Measurements from ENCODE around the gene VSTM1. TPM values are rescaled to one million over a fixed set of nuclear protein-coding genes. Genes with fewer than 3 reads are reported as not detected.

VSTM1 gene
- total and polyA plus RNA-seq, 9 donors, result 0.19 to 0.53 (median 0.25) TPM; not detected in 3

DNA sequence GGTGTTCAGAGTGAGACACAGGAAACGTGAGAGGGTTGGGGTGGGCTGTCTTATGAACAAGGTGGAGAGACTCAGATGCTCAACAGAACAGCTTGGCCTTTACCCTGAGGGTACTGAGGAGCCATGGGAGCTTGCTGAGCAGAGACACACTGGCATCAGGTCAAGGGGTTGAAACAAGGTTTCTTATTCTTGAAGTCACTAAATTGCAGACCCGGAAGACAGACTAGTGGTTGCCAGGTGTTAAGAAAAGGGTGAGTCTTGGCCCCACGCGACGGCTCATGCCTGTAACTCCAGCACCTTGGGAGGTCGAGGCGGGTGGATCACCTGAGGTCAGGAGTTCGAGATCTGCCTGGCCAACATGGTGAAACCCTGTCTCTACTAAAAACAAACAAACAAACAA is 49.8 kb downstream of the VSTM1 start:
- no peak overlapping the region for H3K27ac ChIP-seq (ENCODE audit: low read length)
- H3K36me3 ChIP-seq (ENCODE audit: control insufficient read depth, insufficient read depth, low read length), result no peaks in the 10 kb centered on the region
- no peak overlapping the region for H3K4me3 ChIP-seq (ENCODE audit: low read length)
- WGBS (ENCODE audit: insufficient coverage), result 54% methylated on average over 3 of the region's 8 CpGs
- peaks cover 9% of the 10 kb centered on the region for H3K27me3 ChIP-seq (ENCODE audit: control insufficient read depth, insufficient read depth, low read length)
- no peaks in the 10 kb centered on the region for H3K4me1 ChIP-seq (ENCODE audit: control insufficient read depth, insufficient read depth, low read length)
- no peak for DNase-seq
- no peaks in the 10 kb centered on the region for H3K9me3 ChIP-seq (replicated peaks; ENCODE audit: control insufficient read depth, low read depth, low read length)

DNA sequence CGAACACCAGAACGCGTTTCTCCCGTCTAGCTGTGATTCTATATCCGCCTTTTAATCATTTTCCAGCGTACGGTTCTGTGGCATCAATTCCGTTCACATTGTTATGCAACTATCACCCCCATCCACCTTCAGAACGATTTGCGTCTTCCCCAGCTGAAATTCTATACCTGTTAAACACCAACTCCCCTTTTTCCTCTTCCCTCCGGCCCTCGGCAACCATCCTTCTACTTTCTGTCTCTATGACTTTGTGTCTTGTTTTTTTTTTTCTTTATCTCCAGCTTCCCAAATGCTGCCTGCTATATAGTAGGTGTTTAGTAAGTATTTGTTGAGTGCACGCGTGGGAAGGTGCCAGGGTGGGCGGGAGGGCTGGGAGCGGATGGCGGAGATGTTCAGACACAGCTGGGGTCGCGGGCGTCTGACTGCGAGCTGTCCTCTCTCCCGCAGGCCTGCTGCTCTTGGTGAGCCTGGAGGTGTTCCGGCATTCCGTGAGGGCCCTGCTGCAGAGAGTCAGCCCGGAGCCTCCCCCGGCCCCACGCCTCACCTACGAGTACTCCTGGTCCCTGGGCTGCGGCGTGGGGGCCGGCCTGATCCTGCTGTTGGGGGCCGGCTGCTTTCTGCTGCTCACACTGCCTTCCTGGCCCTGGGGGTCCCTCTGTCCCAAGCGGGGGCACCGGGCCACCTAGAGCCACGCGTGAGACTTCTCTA is 52.0 kb downstream of the VSTM1 start:
- H3K9me3 ChIP-seq (replicated peaks; ENCODE audit: control insufficient read depth, low read depth, low read length), result no peaks in the 10 kb centered on the region
- no peaks in the 10 kb centered on the region for H3K4me1 ChIP-seq (ENCODE audit: control insufficient read depth, insufficient read depth, low read length)
- DNase-seq, result no peak
- no peak overlapping the region for H3K4me3 ChIP-seq (ENCODE audit: low read length)
- H3K27me3 ChIP-seq (ENCODE audit: control insufficient read depth, insufficient read depth, low read length), result peaks cover 9% of the 10 kb centered on the region
- H3K36me3 ChIP-seq (ENCODE audit: control insufficient read depth, insufficient read depth, low read length), result no peaks in the 10 kb centered on the region
- H3K27ac ChIP-seq (ENCODE audit: low read length), result no peak overlapping the region
- 20% methylated on average over 34 of the region's 36 CpGs for WGBS (ENCODE audit: insufficient coverage)

DNA sequence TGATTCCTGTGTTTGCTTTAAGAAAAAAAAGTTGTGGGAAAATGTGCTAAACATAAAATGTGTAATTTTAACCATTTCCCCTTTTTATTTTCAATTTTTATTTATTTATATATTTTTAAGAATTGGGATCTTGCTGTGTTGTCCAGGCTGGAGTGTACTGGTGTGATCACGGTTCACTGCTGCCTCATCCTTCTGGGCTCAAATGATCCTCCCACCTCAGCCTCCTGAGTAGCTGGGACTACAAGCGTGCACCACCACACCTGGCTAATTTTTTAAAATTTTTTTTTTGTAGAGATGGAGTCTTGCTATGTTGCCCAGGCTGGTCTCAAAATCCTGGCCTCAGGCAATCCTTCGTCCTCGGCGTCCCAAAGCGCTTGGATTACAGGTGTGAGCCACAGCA is 53.2 kb downstream of the VSTM1 start:
- Histone ChIP-seq H3K27ac (ENCODE audit: low read length) (no peak overlapping the region), H3K27me3 (ENCODE audit: control insufficient read depth, insufficient read depth, low read length) (peaks cover 9% of the 10 kb centered on the region), H3K4me3 (ENCODE audit: low read length) (no peak overlapping the region), H3K9me3 (replicated peaks; ENCODE audit: control insufficient read depth, low read depth, low read length) (no peaks in the 10 kb centered on the region), H3K36me3 (ENCODE audit: control insufficient read depth, insufficient read depth, low read length) (no peaks in the 10 kb centered on the region), H3K4me1 (ENCODE audit: control insufficient read depth, insufficient read depth, low read length) (no peaks in the 10 kb centered on the region)
- WGBS (ENCODE audit: insufficient coverage), result no CpG with 5 or more reads among the region's 6 CpGs
- DNase-seq, result no peak

DNA sequence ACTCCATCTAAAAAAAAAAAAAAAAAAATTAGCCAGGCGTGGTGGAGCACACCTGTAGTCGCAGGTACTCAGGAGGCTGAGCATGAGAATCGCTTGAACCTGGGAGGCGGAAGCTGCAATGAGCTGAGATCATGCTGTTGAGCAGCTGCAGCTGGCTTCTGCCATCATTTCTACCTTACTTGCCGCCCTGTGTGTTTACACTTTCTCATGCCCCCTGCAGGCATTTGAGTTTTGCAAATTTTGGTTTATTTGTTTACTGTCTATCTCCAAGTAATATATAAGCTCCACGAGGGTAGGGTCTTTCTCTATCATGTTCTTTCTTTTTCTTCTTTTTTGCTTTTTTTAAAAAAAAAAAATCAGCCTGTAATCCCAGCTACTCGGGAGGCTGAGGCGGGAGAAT is 54.3 kb downstream of the VSTM1 start:
- Histone ChIP-seq H3K4me1 (ENCODE audit: control insufficient read depth, insufficient read depth, low read length) (no peaks in the 10 kb centered on the region), H3K4me3 (ENCODE audit: low read length) (no peak overlapping the region), H3K9me3 (replicated peaks; ENCODE audit: control insufficient read depth, low read depth, low read length) (no peaks in the 10 kb centered on the region), H3K27ac (ENCODE audit: low read length) (no peak overlapping the region), H3K36me3 (ENCODE audit: control insufficient read depth, insufficient read depth, low read length) (no peaks in the 10 kb centered on the region), H3K27me3 (ENCODE audit: control insufficient read depth, insufficient read depth, low read length) (peaks cover 9% of the 10 kb centered on the region)
- no peak for DNase-seq
- WGBS (ENCODE audit: insufficient coverage), result 98% methylated on average over 4 of the region's 8 CpGs

DNA sequence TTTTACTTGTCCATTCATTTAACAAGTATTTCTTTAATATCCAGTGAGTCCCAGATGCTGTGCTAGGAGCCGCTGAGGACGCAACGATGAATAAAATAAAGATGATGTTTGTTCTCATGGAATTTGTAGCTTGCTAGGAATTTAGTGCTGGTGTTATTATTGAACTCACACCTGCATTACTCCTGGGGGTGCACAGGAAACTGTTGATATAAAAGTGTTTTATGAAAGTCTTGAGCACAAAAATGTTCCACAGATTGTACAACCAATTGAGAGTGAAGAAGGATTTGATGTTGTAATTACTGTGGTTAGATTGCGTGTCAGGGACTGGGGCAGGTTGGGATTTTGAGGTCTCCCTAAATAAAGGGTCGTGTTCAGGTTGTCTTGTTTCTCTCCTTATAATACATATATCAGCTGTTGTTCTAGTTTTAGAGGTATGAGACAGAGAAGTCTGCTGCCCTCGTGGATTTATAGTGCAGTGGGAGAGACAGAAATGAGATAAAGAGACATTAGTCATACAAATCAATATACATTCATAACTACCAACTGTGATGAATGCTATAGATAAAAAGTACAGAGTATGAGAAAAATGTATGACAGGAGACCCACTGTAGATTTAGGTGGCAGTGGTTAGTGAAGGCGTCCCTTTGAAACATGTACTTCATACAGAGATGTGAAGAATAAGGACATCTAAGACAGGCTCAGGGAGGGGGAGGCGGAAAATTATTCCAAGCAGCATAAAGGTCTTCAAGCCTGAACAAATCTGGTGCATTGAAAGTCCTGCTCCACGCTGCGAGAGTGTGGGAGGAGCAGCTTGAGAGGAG is 61.0 kb downstream of the VSTM1 start:
- Histone ChIP-seq H3K9me3 (replicated peaks; ENCODE audit: control insufficient read depth, low read depth, low read length) (no peaks in the 10 kb centered on the region), H3K36me3 (ENCODE audit: control insufficient read depth, insufficient read depth, low read length) (no peaks in the 10 kb centered on the region), H3K27ac (ENCODE audit: low read length) (no peak overlapping the region), H3K27me3 (ENCODE audit: control insufficient read depth, insufficient read depth, low read length) (peaks cover 11% of the 10 kb centered on the region), H3K4me1 (ENCODE audit: control insufficient read depth, insufficient read depth, low read length) (no peaks in the 10 kb centered on the region), H3K4me3 (ENCODE audit: low read length) (no peak overlapping the region)
- no peak for DNase-seq
- 56% methylated on average over 2 of the region's 10 CpGs for WGBS (ENCODE audit: insufficient coverage)

DNA sequence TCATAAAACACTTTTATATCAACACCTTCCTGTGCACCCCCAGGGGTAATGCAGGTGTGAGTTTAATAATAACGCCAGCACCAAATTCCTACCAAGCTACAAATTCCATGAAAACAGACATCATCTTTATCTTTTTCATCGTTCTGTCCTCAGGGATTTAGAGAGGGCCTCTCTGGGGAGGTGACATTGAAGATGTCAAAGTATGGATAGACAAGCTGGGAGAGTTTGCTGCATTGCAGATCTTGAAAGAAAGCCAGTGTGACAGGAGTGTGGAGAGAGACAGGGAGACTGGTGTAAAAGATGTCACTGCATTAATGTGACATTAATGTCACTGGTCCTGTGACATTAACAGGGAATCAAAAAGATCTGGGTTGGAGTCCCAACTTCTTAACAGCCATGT is 62.2 kb downstream of the VSTM1 start:
- H3K4me3 ChIP-seq (ENCODE audit: low read length), result no peak overlapping the region
- H3K9me3 ChIP-seq (replicated peaks; ENCODE audit: control insufficient read depth, low read depth, low read length), result no peaks in the 10 kb centered on the region
- H3K27ac ChIP-seq (ENCODE audit: low read length), result no peak overlapping the region
- DNase-seq, result no peak
- peaks cover 11% of the 10 kb centered on the region for H3K27me3 ChIP-seq (ENCODE audit: control insufficient read depth, insufficient read depth, low read length)
- no peaks in the 10 kb centered on the region for H3K36me3 ChIP-seq (ENCODE audit: control insufficient read depth, insufficient read depth, low read length)
- no CpG with 5 or more reads among the region's 2 CpGs for WGBS (ENCODE audit: insufficient coverage)
- no peaks in the 10 kb centered on the region for H3K4me1 ChIP-seq (ENCODE audit: control insufficient read depth, insufficient read depth, low read length)

DNA sequence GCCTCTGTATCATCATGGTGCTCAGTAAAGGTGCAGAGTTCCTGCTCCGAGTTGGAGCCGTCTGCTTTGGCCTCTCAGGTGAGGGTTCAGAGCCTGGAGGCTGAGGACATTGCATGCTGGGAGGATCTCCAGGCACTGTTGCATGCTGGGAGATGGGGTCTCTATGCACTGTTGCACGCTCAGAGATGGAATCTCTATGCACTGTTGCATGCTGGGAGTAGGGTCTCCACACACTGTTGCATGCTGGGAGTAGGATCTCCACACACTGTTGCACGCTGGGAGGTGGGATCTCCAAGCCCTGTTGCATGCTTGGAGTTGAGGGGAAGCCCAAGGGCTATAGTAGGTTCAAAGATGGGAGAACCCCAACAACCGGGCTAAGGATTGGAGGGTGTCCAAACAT is 64.0 kb downstream of the VSTM1 start:
- no peaks in the 10 kb centered on the region for H3K4me1 ChIP-seq (ENCODE audit: control insufficient read depth, insufficient read depth, low read length)
- no peak overlapping the region for H3K4me3 ChIP-seq (ENCODE audit: low read length)
- H3K27me3 ChIP-seq (ENCODE audit: control insufficient read depth, insufficient read depth, low read length), result peaks cover 19% of the 10 kb centered on the region
- no peak for DNase-seq
- H3K27ac ChIP-seq (ENCODE audit: low read length), result no peak overlapping the region
- H3K9me3 ChIP-seq (replicated peaks; ENCODE audit: control insufficient read depth, low read depth, low read length), result no peaks in the 10 kb centered on the region
- H3K36me3 ChIP-seq (ENCODE audit: control insufficient read depth, insufficient read depth, low read length), result no peaks in the 10 kb centered on the region
- 65% methylated on average over 4 of the region's 5 CpGs for WGBS (ENCODE audit: insufficient coverage)

DNA sequence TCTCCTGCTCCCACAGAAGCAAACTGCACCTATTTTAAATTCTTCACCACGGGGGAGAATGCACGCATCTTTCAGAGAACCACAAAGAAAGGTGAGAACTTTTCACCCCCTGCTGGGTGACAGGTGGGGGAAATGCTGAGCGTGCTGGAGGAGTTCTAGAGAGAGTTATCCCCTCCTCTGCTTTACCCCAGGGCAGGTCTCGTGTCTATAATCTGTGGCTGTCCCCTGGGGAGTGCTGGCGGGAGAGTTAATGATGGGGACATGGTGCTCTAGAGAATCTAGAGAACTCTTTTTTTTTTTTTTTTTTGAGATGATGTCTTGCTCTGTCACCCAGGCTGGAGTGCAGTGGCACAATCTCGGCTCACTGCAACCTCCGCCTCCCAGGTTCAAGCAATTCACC is 65.5 kb downstream of the VSTM1 start:
- Histone ChIP-seq H3K4me3 (ENCODE audit: low read length) (no peak overlapping the region), H3K36me3 (ENCODE audit: control insufficient read depth, insufficient read depth, low read length) (no peaks in the 10 kb centered on the region), H3K4me1 (ENCODE audit: control insufficient read depth, insufficient read depth, low read length) (peaks cover 6% of the 10 kb centered on the region), H3K9me3 (replicated peaks; ENCODE audit: control insufficient read depth, low read depth, low read length) (no peaks in the 10 kb centered on the region), H3K27me3 (ENCODE audit: control insufficient read depth, insufficient read depth, low read length) (peaks cover 31% of the 10 kb centered on the region), H3K27ac (ENCODE audit: low read length) (no peak overlapping the region)
- DNase-seq, result no peak
- no CpG with 5 or more reads among the region's 7 CpGs for WGBS (ENCODE audit: insufficient coverage)

DNA sequence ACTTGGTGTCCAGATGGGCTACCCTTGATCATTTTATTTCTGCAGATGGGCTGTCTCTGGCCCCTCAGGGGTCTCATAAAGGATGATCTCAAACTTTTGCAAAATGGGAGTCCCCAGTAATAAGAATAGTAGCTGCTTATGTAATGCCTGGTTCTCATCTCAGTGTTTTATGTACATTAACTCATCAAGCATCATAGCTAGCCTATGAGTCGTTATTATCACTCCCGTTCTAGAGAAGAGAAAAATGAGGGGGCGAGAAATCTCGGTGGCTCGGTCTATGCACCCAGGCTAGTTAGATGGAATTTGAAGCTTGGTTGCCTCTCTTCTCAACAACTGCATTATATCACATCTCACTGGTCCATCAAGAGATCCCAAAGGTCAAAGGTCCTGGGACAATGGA is 68.9 kb downstream of the VSTM1 start:
- no peaks in the 10 kb centered on the region for H3K9me3 ChIP-seq (replicated peaks; ENCODE audit: control insufficient read depth, low read depth, low read length)
- WGBS (ENCODE audit: insufficient coverage), result no CpG with 5 or more reads among the region's 5 CpGs
- peaks cover 24% of the 10 kb centered on the region for H3K4me1 ChIP-seq (ENCODE audit: control insufficient read depth, insufficient read depth, low read length)
- H3K4me3 ChIP-seq (ENCODE audit: low read length), result no peak overlapping the region
- no peaks in the 10 kb centered on the region for H3K36me3 ChIP-seq (ENCODE audit: control insufficient read depth, insufficient read depth, low read length)
- peaks cover 54% of the 10 kb centered on the region for H3K27me3 ChIP-seq (ENCODE audit: control insufficient read depth, insufficient read depth, low read length)
- H3K27ac ChIP-seq (ENCODE audit: low read length), result no peak overlapping the region
- no peak for DNase-seq

DNA sequence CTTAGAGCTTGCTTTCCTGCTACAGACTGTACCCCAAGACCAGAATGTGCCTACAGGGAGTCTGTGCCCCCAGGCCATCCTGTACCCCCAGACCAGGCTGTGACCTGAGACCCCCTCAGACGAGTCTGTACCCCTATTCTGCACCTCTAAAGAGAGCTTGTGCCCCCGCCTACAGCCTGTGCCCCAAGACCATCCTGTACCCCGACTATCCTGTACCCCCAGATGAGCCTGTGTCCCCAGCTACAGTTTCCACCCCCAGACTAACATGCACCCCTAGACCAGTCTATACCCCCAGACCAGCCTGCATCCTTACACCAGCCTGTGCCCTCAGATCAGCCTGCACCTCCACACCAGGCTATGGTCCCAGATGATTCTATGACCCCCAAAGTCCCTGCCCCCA is 70.2 kb downstream of the VSTM1 start:
- H3K27me3 ChIP-seq (ENCODE audit: control insufficient read depth, insufficient read depth, low read length), result peaks cover 47% of the 10 kb centered on the region
- no peak for DNase-seq
- peaks cover 26% of the 10 kb centered on the region for H3K4me1 ChIP-seq (ENCODE audit: control insufficient read depth, insufficient read depth, low read length)
- WGBS (ENCODE audit: insufficient coverage), result 58% methylated on average over 3 of the region's 3 CpGs
- no peak overlapping the region for H3K4me3 ChIP-seq (ENCODE audit: low read length)
- H3K36me3 ChIP-seq (ENCODE audit: control insufficient read depth, insufficient read depth, low read length), result no peaks in the 10 kb centered on the region
- no peaks in the 10 kb centered on the region for H3K9me3 ChIP-seq (replicated peaks; ENCODE audit: control insufficient read depth, low read depth, low read length)
- H3K27ac ChIP-seq (ENCODE audit: low read length), result no peak overlapping the region
